Smooth muscle cell (in vitro differentiated cells): ENCODE measurements around the gene NUMB. TPM values are rescaled to one million over a fixed set of nuclear protein-coding genes. Genes with fewer than 3 reads are reported as not detected.
"Not testable (repeated sequence)": the region's sequence is repeated elsewhere in the genome, so short reads cannot be mapped to it uniquely, and the experiment has no call there.

Experiments used
- DNase-seq: peaks from one replicate; lab custom pipeline; 2025; ENCODE audit not compliant: unreplicated experiment; lab: John Stamatoyannopoulos, UW
- H2AFZ ChIP-seq: fragments of 200-600 bp; sonication (generic); 2 replicates; pipeline ENCODE4 v1.6.0; 2016; ENCODE audit warnings: antibody characterized with exemption, low read depth, mild to moderate bottlenecking
- H3F3A ChIP-seq: fragments of 200-600 bp; sonication (generic); 2 replicates; pipeline ENCODE4 v1.6.0; 2017; ENCODE audit warnings: antibody characterized with exemption, low read depth
- H3K27ac ChIP-seq: fragments of 200-600 bp; sonication (generic); 2 replicates; pipeline ENCODE4 v1.5.1; 2016; ENCODE audit warnings: low read depth, mild to moderate bottlenecking
- H3K27me3 ChIP-seq: fragments of 200-600 bp; sonication (generic); 2 replicates; pipeline ENCODE4 v1.6.1; 2016; ENCODE audit warnings: low read depth, mild to moderate bottlenecking
- H3K36me3 ChIP-seq: fragments of 200-600 bp; sonication (generic); 2 replicates; pipeline ENCODE4 v1.5.1; 2016; ENCODE audit warnings: low read depth
- H3K4me1 ChIP-seq: fragments of 200-600 bp; sonication (generic); 2 replicates; pipeline ENCODE4 v1.5.1; 2016; ENCODE audit warnings: low read depth
- H3K4me2 ChIP-seq: fragments of 200-600 bp; sonication (generic); 2 replicates; pipeline ENCODE4 v1.6.0; 2016; ENCODE audit warnings: mild to moderate bottlenecking
- H3K4me3 ChIP-seq: fragments of 200-600 bp; sonication (generic); 2 replicates; pipeline ENCODE4 v1.5.1; 2016; ENCODE audit warnings: mild to moderate bottlenecking
- H3K79me2 ChIP-seq: fragments of 200-600 bp; sonication (generic); 2 replicates; pipeline ENCODE4 v1.6.0; 2016; ENCODE audit warnings: low read depth, mild to moderate bottlenecking
- H3K9ac ChIP-seq: fragments of 200-600 bp; sonication (generic); 2 replicates; pipeline ENCODE4 v1.6.0; 2016; ENCODE audit warnings: low read depth
- H3K9me3 ChIP-seq: fragments of 200-600 bp; sonication (generic); replicated peaks from 2 replicates; pipeline ENCODE4 v1.5.1; 2016; ENCODE audit warnings: low read depth
- H4K20me1 ChIP-seq: fragments of 200-600 bp; sonication (generic); 2 replicates; pipeline ENCODE4 v1.6.0; 2016; ENCODE audit warnings: low read depth
- WGBS: methylation state at CpG from one replicate; pipeline ENCODE4 v1.1.7; 2016; ENCODE audit warnings: low lambda C conversion rate; 5-methylcytosine and 5-hydroxymethylcytosine counted together
- polyA plus RNA-seq: library from polyadenylated mRNA; unstranded; fragments of >200 nt; fragmentation: Nextera tagmentation; extraction: Ambion mirVana; gene quantifications from 2 replicates; pipeline ENCODE4 v1.2.1, GENCODE V29; 2016
- total RNA-seq: library from RNA; depleted of rRNA; stranded (reverse); fragments of >200 nt; gene quantifications from 2 replicates; pipeline ENCODE4 v1.2.3, GENCODE V29; 2014
- TF ChIP-seq, protein P1 (sequence below): fragments of 200-600 bp; sonication (generic); IDR thresholded peaks from 2 replicates; pipeline ENCODE4 v1.5.1; 2017; ENCODE audit warnings: borderline replicate concordance, mild to moderate bottlenecking, antibody characterized with exemption; ENCODE audit not compliant: insufficient read depth, poor library complexity, severe bottlenecking

The NUMB gene
- total and polyA plus RNA-seq, 2 experiments from 2014 or later = 34.5 to 57.4 TPM

DNA sequence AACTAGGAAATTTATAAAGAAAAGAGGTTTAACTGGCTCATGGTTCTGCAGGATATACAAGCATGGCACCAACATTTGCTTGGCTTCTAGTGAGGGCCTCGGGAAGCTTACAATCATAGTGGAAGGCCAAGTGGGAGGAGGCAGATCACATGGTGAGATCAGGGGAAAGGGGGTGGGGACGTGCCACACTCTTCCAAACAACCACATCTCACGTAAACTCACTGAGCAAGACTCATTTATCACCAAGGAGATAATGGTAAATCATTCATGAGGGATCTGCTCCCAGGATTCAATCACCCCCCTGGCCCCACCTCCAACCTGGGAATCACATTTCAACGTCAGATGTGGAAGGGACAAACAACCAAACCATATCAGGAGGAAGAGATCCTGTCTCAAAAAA is 35.8 kb downstream of the NUMB start:
- no peak overlapping the region for H3K9ac ChIP-seq
- peaks cover 11% of the 10 kb centered on the region for H3F3A ChIP-seq
- no peak for DNase-seq
- H3K4me1 ChIP-seq = no peaks in the 10 kb centered on the region
- no peak overlapping the region for H3K4me3 ChIP-seq
- H3K4me2 ChIP-seq = no peak overlapping the region
- H3K79me2 ChIP-seq = peaks cover 96% of the 10 kb centered on the region
- H3K9me3 ChIP-seq = no peaks in the 10 kb centered on the region
- 76% methylated on average over 4 of the region's 4 CpGs for WGBS
- H3K27me3 ChIP-seq = no peaks in the 10 kb centered on the region
- peaks cover 100% of the 10 kb centered on the region for H4K20me1 ChIP-seq
- no peak overlapping the region for H3K27ac ChIP-seq
- peaks cover 3% of the 10 kb centered on the region for H3K36me3 ChIP-seq
- H2AFZ ChIP-seq = no peak overlapping the region
- TF ChIP-seq, protein P1, sequence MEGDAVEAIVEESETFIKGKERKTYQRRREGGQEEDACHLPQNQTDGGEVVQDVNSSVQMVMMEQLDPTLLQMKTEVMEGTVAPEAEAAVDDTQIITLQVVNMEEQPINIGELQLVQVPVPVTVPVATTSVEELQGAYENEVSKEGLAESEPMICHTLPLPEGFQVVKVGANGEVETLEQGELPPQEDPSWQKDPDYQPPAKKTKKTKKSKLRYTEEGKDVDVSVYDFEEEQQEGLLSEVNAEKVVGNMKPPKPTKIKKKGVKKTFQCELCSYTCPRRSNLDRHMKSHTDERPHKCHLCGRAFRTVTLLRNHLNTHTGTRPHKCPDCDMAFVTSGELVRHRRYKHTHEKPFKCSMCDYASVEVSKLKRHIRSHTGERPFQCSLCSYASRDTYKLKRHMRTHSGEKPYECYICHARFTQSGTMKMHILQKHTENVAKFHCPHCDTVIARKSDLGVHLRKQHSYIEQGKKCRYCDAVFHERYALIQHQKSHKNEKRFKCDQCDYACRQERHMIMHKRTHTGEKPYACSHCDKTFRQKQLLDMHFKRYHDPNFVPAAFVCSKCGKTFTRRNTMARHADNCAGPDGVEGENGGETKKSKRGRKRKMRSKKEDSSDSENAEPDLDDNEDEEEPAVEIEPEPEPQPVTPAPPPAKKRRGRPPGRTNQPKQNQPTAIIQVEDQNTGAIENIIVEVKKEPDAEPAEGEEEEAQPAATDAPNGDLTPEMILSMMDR = no peak

DNA sequence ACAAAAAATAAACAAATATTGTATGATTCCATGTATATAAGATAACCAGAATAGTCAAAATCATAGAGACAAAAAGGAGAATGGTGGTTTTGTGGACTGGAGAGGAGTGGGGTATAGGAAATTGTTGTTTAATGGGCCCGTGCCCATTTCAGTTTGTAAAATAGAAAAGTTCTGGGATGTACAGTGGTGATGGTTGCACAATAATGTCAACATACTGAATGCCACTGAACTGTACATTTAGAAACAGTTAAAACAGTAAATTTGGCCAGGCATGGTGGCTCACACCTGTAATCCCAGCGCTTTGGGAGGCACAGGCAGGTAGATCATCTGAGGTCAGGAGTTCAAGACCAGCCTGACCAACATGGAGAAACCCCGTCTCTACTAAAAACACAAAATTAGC is 40.1 kb downstream of the NUMB start:
- peaks cover 3% of the 10 kb centered on the region for H3K36me3 ChIP-seq
- no peaks in the 10 kb centered on the region for H3K27me3 ChIP-seq
- peaks cover 100% of the 10 kb centered on the region for H4K20me1 ChIP-seq
- no peaks in the 10 kb centered on the region for H3K9me3 ChIP-seq
- no peaks in the 10 kb centered on the region for H3F3A ChIP-seq
- no peak for DNase-seq
- H3K79me2 ChIP-seq = peaks cover 99% of the 10 kb centered on the region
- H3K9ac ChIP-seq = no peak overlapping the region
- no peak overlapping the region for H3K4me2 ChIP-seq
- WGBS = 100% methylated on average over 3 of the region's 3 CpGs
- H3K4me3 ChIP-seq = no peak overlapping the region
- TF ChIP-seq, protein P1 = no peak
- no peak overlapping the region for H2AFZ ChIP-seq
- H3K4me1 ChIP-seq = no peaks in the 10 kb centered on the region
- H3K27ac ChIP-seq = no peak overlapping the region

DNA sequence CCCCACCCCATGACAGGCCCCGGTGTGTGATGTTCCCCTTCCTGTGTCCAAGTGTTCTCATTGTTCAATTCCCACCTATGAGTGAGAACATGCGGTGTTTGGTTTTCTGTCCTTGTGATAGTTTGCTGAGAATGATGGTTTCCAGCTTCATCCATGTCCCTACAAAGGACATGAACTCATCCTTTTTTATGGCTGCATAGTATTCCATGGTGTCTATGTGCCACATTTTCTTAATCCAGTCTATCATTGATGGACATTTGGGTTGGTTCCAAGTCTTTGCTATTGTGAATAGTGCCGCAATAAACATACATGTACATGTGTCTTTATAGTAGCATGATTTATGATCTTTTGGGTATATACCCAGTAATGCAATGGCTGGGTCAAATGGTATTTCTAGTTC is 52.1 kb downstream of the NUMB start:
- H3K79me2 ChIP-seq = peaks cover 69% of the 10 kb centered on the region

GRCh38 chr14:73403181-73403752 is 55.1 kb downstream of the NUMB start:
- TF ChIP-seq, protein P1 = no peak
- H2AFZ ChIP-seq = no peak overlapping the region
- H4K20me1 ChIP-seq = peaks cover 93% of the 10 kb centered on the region
- no peak overlapping the region for H3K4me2 ChIP-seq
- no peaks in the 10 kb centered on the region for H3F3A ChIP-seq
- no peaks in the 10 kb centered on the region for H3K4me1 ChIP-seq
- H3K9me3 ChIP-seq = no peaks in the 10 kb centered on the region
- no peaks in the 10 kb centered on the region for H3K27me3 ChIP-seq
- DNase-seq = no peak
- 96% methylated on average over 4 of the region's 4 CpGs for WGBS
- H3K4me3 ChIP-seq = no peak overlapping the region
- no peaks in the 10 kb centered on the region for H3K36me3 ChIP-seq
- peaks cover 68% of the 10 kb centered on the region for H3K79me2 ChIP-seq
- H3K9ac ChIP-seq = no peak overlapping the region
- H3K27ac ChIP-seq = no peak overlapping the region

More for the DNA sequence above, 52.1 kb downstream of the NUMB start:
- not testable (repeated sequence) for H3K27me3 ChIP-seq, DNase-seq, H3K9ac ChIP-seq, H3K27ac ChIP-seq, H3K4me1 ChIP-seq, H2AFZ ChIP-seq, H3K36me3 ChIP-seq, H3K4me3 ChIP-seq, H3F3A ChIP-seq, H3K4me2 ChIP-seq, H3K9me3 ChIP-seq
- H4K20me1 ChIP-seq = peaks cover 86% of the 10 kb centered on the region
- WGBS = 96% methylated on average over 1 of the region's 3 CpGs
